GM12872 (cell line): Measurements from ENCODE around the gene MT1M.
A peak's percentile ranks its signal among the peaks of the same experiment; 100 is the strongest.

ENCODE experiments used
- TF ChIP-seq, protein P1 (sequence below): IDR thresholded peaks from 3 replicates; pipeline ENCODE4 v1.5.1; 2011; ENCODE audit warnings: low read depth, mild to moderate bottlenecking, low read length, moderate library complexity; ENCODE audit not compliant: insufficient read depth

The MT1M gene

DNA sequence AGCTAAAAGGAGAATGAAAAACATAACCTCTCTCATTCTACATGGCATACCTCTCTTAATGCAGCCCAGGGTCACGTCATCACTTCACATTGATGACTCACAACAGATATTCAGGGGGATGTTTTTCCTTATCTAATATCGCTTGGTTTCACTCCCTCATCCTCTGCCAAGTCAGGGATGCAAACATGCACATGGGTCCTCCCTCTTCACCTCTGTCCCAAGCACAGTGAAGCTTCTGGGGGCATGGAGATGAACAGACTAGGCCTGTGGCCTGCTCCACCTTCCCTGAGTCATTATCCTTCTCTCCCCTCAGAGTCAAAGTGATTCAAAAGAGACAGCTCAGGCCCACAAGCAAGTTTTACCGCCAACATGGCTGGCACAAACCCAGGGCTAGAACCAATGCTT lies 26.4 kb upstream of the MT1M start:
- TF ChIP-seq, protein P1, sequence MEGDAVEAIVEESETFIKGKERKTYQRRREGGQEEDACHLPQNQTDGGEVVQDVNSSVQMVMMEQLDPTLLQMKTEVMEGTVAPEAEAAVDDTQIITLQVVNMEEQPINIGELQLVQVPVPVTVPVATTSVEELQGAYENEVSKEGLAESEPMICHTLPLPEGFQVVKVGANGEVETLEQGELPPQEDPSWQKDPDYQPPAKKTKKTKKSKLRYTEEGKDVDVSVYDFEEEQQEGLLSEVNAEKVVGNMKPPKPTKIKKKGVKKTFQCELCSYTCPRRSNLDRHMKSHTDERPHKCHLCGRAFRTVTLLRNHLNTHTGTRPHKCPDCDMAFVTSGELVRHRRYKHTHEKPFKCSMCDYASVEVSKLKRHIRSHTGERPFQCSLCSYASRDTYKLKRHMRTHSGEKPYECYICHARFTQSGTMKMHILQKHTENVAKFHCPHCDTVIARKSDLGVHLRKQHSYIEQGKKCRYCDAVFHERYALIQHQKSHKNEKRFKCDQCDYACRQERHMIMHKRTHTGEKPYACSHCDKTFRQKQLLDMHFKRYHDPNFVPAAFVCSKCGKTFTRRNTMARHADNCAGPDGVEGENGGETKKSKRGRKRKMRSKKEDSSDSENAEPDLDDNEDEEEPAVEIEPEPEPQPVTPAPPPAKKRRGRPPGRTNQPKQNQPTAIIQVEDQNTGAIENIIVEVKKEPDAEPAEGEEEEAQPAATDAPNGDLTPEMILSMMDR: no peak

DNA sequence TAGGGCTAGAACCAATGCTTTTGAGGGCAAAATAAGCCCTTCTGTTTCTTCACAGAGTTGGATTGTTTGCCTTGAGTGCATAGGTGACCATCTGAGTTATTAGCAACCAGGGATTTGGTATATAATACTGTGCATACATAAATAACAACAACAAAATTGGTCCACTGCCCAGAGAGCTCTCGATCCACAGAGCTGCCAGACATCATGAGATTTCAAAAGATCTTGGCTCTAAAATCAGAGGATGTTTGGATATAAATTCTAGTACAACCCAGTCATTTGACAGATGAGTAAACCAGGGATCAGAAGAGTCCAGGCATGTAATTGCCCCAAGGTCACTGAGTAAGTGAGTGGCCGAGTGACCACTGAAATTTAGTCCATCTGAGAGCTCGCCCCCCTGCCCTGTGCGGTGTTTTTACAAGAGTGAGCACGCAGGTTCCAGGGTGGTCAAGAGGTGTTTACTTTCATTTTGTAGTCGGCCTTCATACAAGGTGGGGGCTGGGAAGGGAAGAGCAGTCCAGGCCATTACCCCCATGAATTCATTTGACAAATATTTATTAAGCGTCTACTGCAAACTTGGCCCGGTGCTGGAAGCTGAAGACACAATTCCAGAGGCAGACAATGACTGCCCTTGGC lies 25.9 kb upstream of the MT1M start:
- TF ChIP-seq, protein P1: no peak

DNA sequence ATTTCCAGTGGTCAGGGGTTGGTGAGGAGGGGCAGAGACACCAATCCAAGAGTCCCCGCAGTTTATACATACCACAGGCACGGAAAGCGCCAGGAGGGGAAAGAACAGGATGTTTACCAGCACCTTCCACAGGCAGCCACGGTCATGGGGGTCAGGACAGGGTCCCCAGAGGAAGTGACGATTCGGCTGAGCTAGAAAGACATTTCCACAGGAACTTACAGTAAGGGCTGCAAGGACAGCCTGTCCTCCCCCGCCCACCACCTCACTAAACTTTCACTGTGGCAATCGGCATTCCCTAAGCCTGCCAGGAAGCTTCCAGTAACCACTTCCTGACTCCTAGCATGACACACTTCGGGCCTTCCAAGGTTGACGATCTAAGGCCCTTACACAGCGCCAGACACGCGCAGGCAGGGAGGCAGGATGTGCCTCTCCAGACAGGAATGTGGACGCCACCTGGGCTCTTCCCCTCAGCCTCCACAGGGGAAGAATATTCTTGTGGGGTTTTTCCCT lies 25.3 kb upstream of the MT1M start:
- TF ChIP-seq, protein P1: no peak

DNA sequence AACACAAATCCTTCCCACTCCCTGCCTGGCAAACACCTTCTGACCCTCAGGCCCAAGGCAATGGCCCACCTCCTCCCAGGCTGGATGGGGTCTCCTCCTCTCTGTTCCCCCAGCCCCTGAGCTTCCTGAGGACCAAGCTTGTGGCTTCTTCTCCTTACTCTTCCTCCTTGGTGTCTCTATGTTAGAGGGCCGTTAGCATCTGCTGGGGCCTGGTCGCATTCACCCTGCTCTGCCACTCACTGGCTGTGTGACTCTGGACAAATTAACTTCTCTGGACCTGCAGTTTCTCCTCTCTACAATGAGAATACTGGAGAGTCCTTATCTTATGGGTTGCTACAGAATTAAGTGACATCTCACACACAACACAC lies 24.8 kb upstream of the MT1M start:
- TF ChIP-seq, protein P1: no peak

DNA sequence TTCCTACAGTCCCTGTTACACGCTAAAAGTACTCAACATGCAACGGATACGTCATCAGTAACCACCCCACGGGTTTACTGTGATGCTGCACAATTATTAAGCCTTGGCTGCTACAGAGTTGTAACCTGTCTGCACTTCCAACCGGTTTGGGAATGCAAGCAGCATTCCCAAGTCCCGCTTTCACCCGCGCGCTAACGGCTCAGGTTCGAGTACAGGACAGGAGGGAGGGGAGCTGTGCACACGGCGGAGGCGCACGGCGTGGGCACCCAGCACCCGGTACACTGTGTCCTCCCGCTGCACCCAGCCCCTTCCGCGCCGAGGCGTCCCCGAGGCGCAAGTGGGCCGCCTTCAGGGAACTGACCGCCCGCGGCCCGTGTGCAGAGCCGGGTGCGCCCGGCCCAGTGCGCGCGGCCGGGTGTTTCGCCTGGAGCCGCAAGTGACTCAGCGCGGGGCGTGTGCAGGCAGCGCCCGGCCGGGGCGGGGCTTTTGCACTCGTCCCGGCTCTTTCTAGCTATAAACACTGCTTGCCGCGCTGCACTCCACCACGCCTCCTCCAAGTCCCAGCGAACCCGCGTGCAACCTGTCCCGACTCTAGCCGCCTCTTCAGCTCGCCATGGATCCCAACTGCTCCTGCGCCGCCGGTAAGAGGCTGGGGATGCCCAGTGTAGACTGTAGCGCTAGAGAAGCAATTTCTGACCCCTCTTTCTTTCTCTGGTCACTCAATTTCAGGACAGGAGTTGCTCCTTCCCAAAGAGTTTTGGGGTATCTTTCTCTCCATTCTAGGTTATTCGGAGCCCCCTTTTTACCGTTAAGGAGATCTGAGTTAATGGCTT lies 24.2 kb upstream of the MT1M start, which contains the start of gene MT2A:
Gene MT2A (plus strand): TSS at position 542 of the 833 bp plus-strand sequence. CDS start 72 bp downstream, at position 614.
- TF ChIP-seq, protein P1: no peak

DNA sequence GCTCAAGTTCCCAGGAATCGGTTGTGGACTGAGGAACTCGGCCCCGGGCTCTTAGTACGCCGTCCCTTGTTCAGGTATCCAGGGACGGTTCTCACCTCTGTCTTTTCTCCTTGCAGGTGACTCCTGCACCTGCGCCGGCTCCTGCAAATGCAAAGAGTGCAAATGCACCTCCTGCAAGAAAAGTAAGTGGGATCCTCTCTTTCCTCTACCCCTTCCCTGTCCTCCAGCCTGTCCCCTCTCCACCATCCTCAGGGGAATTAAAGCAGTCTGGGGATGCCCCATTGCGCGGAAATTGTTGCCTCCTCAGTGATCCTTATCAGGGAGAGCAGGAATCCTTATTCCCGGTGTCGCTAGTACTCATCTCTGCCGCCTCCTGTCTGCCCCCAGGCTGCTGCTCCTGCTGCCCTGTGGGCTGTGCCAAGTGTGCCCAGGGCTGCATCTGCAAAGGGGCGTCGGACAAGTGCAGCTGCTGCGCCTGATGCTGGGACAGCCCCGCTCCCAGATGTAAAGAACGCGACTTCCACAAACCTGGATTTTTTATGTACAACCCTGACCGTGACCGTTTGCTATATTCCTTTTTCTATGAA lies 23.5 kb upstream of the MT1M start:
- TF ChIP-seq, protein P1: 0 out of 3 replicates have a peak, but pooled peaks have one; percentile 3

DNA sequence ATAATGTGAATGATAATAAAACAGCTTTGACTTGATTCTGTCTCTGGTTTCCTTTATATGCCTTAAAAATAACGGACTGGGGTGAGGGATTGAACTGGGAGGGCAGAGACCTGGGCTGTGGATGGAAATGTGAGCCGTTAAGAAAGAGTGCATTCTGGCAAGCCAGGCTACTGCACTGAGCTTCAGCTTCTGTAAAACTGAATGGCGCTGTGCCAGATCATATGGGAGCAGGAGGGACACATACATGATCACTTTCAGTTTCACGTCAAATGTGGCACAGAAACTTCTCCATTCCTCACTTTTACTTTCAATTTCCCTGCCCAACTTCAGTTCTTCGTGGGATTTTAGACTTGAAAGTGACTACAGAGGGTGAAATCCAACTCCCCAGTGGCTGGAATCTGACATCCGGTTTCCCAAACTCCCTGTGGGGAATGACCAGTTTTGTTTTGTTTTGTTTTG lies 23.0 kb upstream of the MT1M start:
- TF ChIP-seq, protein P1: no peak
